ENCODE data around the gene STMP1. TPM values are rescaled to one million over a fixed set of nuclear protein-coding genes. Genes with fewer than 3 reads are reported as not detected.

The STMP1 gene
- total RNA-seq, 1 donor from 2014 or later = 10.1 TPM

- H3K27ac ChIP-seq = no peak overlapping the region
- H3K27me3 ChIP-seq = no peaks in the 10 kb centered on the region
- no peaks in the 10 kb centered on the region for H3K36me3 ChIP-seq
- no peak overlapping the region for H3K4me3 ChIP-seq
- H3K9me3 ChIP-seq = no peaks in the 10 kb centered on the region
- peaks cover 6 to 30% of the 10 kb centered on the region in 2 donors for H3K4me1 ChIP-seq
- no peak for DNase-seq (ENCODE audit: low spot score in 2 of 2)
- intact Hi-C loops (cut with DNase I) = loop anchor here (10.0 kb wide), 1 partner anchor 77 kb away; no protein-coding TSS in a partner anchor
- no peak for TF ChIP-seq CTCF (IDR thresholded peaks at IDR 0.05)
Observed at GRCh38 chr7:135717693-135718092, 55.4 kb downstream of the STMP1 start.

GRCh38 chr7:135718219-135718618, 55.9 kb downstream of the STMP1 start:
- Histone ChIP-seq H3K27ac (no peak overlapping the region), H3K27me3 (no peaks in the 10 kb centered on the region), H3K36me3 (no peaks in the 10 kb centered on the region), H3K4me3 (no peak overlapping the region), H3K9me3 (no peaks in the 10 kb centered on the region), H3K4me1 (peaks cover 6 to 25% of the 10 kb centered on the region in 2 donors)
- no peak for DNase-seq (ENCODE audit: low spot score in 2 of 2)
- TF ChIP-seq CTCF (IDR thresholded peaks at IDR 0.05) = no peak
- intact Hi-C loops (cut with DNase I) = loop anchor here (10.0 kb wide), 1 partner anchor 77 kb away; no protein-coding TSS in a partner anchor

GRCh38 chr7:135718794-135719437, 56.6 kb downstream of the STMP1 start:
- DNase-seq (ENCODE audit: low spot score in 2 of 2) = no peak
- TF ChIP-seq CTCF (IDR thresholded peaks at IDR 0.05) = no peak
- intact Hi-C loops (cut with DNase I) = loop anchor here (10.0 kb wide), 1 partner anchor 76 kb away; no protein-coding TSS in a partner anchor

GRCh38 chr7:135719688-135720087, 57.4 kb downstream of the STMP1 start:
- Histone ChIP-seq H3K4me1 (peaks cover 0 to 10% of the 10 kb centered on the region in 2 donors), H3K9me3 (no peaks in the 10 kb centered on the region), H3K36me3 (no peaks in the 10 kb centered on the region), H3K27ac (no peak overlapping the region), H3K4me3 (no peak overlapping the region), H3K27me3 (no peaks in the 10 kb centered on the region)
- no peak for TF ChIP-seq CTCF (IDR thresholded peaks at IDR 0.05)
- intact Hi-C loops (cut with DNase I) = loop anchor here (10.0 kb wide), 1 partner anchor 75 kb away; no protein-coding TSS in a partner anchor
- no peak for DNase-seq (ENCODE audit: low spot score in 2 of 2)

More at GRCh38 chr7:135718794-135719437, 56.6 kb downstream of the STMP1 start:
- Histone ChIP-seq H3K4me1 (peaks cover under 1 to 18% of the 10 kb centered on the region in 2 donors), H3K4me3 (no peak overlapping the region), H3K27me3 (no peaks in the 10 kb centered on the region), H3K36me3 (no peaks in the 10 kb centered on the region), H3K27ac (no peak overlapping the region), H3K9me3 (no peaks in the 10 kb centered on the region)

GRCh38 chr7:135721198-135721820, 59.0 kb downstream of the STMP1 start:
- H3K27ac ChIP-seq = no peak overlapping the region
- peaks cover 0 to 5% of the 10 kb centered on the region in 2 donors for H3K4me1 ChIP-seq
- no peak overlapping the region for H3K4me3 ChIP-seq
- intact Hi-C loops (cut with DNase I) = no loop called here
- no peak for TF ChIP-seq CTCF (IDR thresholded peaks at IDR 0.05)
- no peaks in the 10 kb centered on the region for H3K36me3 ChIP-seq
- no peaks in the 10 kb centered on the region for H3K27me3 ChIP-seq
- no peaks in the 10 kb centered on the region for H3K9me3 ChIP-seq
- no peak for DNase-seq (ENCODE audit: low spot score in 2 of 2)

Measured in ascending aorta (tissue), 2 donors.